Large intestine (tissue), 1 donor: Measurements from ENCODE around the gene LPIN2. TPM values are rescaled to one million over a fixed set of nuclear protein-coding genes. Genes with fewer than 3 reads are reported as not detected.

Experiments used
- polyA plus RNA-seq: library from polyadenylated mRNA; unstranded; fragments of 120-200 nt; gene quantifications from one replicate; pipeline ENCODE4 v1.2.1, GENCODE V29; 2013

The LPIN2 gene
- polyA plus RNA-seq, 1 donor: 54.1 TPM

Other genes with a start within 250 kb of the LPIN2 start
- 30.4 TPM for gene EMILIN2, start 166.1 kb downstream of the LPIN2 start, polyA plus RNA-seq
- 8.7 TPM for gene MYOM1, start 206.8 kb upstream of the LPIN2 start, polyA plus RNA-seq
- 280 TPM for gene MYL12A, start 234.7 kb upstream of the LPIN2 start, polyA plus RNA-seq
- gene MYL12B, start 249.0 kb upstream of the LPIN2 start, polyA plus RNA-seq: 408 TPM